NCI-H1048 (cell line): ENCODE results near the gene ATP2B2.

Experiments used
- DNase-seq: peaks from one replicate; lab custom pipeline; 2025; lab: John Stamatoyannopoulos, UW

Gene ATP2B2

DNA sequence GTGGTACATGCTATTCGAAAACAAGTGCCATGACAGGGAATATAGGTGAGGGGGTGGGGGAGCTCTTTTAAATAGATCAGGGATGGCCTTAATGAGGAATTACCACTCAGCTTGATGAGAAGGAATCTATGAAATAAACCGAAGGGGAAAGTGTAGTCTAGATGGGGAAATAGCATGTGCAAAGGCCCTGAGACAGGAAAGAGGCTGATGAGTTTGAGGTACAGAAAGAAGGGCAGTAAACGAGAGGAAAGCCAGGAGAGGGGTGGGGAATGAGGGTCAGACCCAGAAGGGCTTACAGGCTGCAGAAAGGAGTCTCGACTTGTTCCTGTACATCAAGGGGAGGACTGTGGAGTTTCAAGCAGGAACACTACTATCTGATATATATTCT, 12.2 kb downstream of the ATP2B2 start:
- DNase-seq: no peak

DNA sequence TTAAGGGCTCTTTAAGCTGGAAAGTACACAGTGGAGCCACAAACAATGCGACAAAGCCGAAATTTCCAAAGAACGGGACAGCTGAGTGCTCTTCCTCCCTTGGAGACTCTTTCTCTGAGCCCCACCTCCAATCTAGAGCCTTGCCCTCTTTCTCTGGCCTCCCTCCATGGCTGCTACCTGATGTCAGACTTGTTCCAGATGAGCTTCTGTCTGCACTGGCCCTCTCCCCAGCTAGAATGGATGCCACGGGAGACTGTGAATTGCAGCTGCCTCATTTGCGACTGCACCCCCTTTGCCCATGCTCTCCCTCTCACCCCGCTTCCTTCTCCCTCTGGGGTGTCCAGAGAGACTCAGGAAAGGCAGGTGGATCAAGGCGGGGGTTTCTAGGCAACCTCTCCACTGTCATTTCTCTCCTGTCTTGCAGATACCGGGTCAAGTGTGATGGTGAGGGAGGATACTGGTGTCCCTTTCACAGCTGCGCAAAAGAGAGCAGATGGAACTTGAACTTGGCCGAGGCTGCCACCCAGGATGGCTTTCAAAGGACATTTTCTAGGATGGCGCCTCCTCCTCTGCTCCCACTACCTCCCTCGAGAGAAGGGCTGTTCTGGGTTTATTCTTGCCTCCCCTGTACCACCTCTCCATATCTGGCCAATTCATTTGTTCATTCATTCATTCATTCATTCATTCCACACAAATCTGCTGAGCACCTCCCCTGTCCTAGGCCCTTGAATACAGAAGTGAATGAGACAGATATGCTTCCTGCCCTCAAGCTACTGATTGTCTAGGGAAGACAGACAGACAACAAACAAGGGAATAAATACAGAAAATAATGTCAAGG, 12.8 kb downstream of the ATP2B2 start:
- no peak for DNase-seq

DNA sequence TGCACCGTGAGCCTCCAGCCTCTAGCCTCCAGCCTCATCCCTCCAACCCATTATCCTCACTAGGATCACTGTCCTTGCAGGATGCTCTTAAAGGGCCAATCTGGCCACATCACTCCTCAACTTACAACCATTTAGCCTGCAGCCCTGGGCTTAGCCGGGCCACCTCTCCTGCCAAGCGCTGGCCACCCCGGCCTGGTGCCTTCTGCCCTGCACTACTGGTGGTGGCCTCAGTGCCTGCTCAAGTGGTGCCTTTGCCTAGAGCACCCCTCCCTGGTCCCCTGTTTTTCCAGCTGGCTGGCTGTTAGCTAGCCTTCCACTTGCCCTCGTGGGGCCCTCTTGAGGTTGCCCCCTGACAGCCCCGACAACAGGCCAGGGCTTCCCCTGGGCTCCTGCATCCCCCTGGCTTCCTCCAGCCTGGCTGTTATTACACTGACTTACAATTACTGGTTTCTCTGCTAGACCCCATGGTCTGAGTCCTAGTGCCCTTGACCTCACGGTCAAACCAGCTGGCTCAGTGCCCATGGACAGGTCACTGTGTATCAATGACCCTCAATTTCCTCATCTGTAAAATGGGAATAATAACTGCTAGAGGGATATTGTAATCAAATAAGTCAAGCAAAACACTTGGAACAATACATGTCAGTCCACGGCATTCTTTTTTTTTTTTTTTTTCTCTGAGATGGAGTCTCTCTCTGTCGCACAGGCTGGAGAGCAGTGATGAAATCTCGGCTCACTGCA, 15.5 kb downstream of the ATP2B2 start:
- DNase-seq: no peak

DNA sequence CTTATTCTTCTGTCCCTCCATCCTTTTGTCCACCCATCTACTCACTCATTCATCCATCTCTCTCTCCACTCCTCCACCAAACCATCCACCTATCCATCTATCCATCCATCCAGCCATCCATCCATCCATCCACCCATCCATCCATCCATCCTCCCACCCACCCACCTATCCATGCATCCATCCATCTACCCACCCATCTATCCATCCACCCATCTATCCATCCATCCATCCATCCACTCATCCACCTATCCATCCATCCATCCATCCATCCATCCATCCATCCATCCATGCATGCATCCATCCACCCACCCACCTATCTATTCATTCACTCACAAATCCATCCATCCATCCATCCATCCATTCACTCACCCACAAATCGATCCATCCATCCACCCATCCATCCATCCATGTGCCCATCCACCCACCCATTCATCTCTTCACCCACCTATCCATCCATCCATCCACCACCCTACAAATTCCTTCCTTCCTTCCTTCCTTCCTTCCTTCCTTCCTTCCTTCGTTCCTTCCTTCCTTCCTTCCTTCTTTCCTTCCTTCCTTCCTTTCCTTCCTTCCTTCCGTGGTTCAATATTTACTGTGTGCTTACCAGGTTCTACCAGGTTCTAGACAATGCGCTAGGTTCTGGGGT, 17.3 kb downstream of the ATP2B2 start:
- DNase-seq: no peak

DNA sequence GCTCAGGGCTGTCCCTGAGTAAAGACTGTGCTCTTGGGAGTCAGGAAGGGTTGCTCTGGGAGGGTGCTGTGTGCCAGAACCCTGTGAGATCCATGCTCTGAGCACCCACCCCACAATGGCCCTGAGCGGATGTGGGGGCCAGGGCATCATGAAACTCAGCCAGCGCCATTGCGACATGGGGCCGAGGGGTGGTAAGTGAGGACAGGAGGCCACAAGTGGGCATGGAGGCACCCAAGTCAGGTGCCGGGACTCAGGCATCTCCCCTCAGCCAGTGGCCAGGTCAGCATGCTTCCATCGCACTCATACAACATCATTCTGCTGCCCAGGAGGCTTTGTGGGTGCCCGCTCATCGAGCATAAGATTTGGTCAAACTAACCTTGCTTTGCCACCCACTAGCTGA, 19.6 kb downstream of the ATP2B2 start:
- no peak for DNase-seq

DNA sequence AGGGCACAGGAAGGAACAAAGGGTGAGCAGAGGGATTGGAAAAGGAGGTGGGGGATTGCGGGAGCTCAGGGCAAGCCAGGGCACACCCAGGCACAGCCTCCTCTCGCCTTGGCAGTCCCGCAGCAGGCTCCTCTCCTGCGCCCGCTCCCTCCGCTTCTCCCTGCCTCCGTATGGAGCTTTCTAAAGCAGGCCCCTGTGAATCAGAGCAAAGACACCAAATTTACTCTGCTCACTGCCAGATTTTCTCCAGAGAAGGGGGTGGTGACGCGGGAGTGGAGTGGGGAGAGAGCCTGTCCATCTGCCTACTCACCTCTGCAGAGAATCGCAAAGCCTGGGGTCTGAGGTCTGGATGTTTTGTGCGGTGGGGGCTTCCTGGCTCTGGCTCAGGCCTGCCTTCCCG, 20.0 kb downstream of the ATP2B2 start:
- DNase-seq: no peak

DNA sequence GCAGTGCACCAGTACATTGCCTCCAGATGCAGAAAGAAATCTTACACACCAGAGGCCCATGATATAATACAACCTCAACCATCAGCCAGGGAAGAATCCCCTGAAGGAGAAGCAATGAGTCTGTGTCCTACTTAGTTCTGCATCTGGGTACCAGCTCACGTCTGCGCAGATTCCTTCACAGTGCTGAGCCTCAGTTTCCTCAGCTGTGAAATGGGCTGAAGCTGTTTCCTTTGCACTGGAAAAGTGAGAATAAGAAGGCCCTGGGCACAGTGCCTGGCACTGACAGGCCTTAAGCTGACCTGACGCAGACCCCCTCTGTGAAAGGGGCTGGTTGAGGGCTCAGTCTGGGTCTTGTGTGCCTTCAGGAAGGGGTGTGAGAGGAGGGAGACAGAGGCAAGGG, 20.7 kb downstream of the ATP2B2 start:
- DNase-seq: no peak

DNA sequence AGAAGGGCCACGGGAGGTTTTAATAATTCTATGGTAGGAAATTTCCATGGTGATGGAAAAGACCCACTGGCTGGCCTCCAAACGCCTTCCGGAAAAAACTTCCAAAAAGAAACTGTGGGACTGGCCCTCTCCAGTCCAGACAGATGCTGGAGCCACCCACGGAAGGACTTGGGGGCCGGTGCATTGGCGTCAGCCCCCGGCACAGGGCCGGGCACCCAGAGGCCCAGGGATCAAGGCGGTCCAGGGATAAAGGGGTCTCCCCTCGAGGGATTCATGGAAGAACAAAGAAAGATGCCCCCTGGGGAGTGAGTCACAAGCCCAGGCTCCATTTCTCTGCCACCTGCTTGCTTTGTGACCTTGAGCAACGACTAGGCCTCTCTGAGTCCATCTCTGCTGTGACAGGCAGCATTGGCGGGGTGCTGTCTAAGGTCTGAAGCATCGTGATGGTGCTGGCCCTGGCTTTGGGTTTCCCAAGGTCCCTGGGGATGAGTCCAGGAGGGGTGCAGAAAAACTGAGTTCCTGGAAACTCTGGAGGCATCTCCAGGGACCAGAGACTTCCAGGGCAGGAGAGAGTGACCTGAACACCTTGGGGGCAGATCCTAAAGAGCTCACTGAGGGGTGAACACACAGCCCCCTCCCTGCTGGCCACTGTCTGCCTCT, 21.6 kb downstream of the ATP2B2 start:
- no peak for DNase-seq

DNA sequence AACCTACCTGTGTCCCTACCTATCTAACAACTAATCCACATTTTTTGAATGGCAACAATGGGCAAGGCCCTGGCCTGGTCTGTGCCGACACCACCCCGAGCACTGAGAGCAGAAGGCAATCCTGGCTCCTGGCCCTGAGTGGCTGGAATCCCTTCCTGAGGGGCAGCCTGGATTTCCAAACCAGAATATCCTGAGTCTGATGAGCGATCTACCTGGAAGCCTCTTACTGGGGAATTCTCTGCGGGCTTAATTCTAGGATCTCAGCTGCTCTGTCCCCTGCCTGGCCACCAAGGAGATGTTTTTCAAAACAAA, 22.1 kb downstream of the ATP2B2 start:
- no peak for DNase-seq

DNA sequence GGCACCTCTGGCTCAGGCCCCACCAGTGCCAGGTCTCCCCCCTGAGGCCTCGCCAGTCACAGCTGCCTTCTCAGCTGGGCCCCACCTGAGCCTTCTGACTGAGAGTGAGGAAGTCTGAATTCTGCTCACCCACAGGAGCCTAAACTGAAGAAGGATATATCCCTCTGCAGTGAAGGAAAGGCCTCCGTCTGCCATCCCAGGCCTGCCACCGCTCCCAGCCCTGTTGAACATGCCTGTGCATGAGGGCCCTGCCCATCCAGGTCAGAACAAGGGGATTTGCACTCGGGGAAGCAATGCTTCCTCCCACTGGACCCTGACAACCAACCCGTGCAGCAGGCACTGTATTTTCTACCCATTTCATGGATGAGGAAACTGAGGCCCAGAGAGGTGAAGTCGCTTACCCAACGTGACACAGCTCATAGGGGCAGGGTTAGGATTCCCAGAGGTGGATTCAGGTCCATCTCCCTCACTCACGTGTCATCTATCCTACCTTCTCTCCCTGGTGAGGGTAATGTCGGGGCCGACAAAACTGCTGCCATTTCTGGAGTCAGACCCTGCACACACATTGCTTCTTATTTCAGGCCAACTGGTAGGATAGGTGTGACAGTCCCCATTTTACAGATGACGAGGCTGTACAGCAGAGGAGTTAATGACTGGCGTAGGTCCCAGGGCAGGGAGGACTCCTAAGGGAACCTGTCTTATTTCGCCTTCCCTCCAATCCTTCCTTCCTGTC, 22.6 kb downstream of the ATP2B2 start:
- DNase-seq: no peak

DNA sequence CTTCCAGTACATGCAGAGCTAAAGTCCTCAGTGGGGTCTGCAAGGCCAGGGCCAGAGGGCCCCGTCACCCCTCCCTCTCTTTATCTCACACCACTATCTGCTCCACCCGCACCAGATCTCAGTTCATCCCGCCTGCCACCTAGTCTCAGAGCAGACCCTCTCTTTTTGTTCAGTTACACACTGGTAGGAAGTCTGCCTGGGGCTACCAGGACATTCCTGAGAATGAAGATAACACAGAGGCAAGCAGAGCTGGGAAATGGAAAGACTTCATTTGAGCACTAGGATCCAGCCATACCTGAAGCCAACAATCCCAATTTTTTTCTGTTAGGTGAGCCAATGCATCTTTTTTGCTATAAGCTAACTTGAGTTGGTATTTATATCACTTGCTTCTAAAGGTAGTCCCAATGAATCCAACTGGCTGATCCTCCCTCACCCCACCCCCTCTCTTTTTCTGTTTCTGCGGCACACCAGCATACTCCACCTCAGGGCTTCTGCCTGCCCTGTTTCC, 24.5 kb downstream of the ATP2B2 start:
- DNase-seq: no peak

DNA sequence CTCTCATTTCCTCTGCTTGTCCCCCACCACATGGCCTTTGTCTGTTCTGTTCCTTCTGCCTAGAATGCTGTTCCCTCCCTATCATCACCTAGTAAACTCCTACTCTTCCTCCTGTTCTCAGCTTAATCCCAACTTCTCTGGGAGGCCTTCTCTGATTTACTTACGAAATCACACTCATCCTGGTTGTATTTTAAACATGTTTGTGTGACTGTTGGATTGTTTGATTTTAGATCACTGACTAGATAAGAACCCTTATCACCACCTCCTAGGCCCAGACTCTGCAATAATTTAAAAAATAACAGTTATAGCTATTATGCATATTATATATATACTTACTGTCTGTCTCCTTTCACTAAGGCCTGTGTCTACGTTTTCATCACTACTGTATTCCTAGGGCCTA, 26.1 kb downstream of the ATP2B2 start:
- DNase-seq: no peak

DNA sequence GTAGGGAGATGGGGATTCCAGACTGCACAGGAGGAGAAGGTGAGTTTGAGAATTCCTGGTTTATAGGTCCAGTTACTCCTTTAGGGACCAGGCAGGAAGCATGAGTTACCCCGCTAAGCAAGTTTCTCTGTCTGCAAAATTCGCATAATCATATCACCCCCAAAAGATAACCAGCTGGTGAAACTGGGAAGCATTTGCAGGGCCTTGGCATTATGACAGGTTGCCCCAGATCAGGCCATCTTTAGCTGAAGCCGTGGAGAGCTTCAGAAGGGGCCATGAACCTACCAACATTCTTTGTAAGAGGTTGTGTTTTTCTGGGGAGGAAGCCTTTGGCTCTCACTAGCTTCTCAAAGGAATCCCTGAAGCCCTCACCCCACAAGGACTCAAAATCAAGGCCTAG, 29.4 kb downstream of the ATP2B2 start:
- DNase-seq: no peak

DNA sequence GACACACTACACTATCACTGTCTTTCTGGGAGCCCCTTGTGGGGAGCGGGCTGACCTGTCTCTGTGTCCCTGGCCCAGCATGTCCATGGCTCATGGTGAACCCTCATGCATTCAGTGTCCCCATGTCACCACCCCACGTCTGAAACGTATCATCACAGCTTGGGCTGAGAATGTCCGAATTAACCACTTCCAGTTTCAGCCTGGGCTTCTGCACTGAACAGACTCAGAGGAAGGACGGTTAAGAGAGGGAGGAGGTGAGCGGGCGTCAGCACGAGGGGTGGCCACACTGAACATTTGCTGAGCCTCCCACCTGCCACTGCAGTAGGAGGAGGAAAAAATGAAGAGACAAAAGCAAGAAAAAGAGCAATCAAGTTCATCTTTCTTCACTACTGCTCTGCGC, 30.5 kb downstream of the ATP2B2 start:
- DNase-seq: no peak

DNA sequence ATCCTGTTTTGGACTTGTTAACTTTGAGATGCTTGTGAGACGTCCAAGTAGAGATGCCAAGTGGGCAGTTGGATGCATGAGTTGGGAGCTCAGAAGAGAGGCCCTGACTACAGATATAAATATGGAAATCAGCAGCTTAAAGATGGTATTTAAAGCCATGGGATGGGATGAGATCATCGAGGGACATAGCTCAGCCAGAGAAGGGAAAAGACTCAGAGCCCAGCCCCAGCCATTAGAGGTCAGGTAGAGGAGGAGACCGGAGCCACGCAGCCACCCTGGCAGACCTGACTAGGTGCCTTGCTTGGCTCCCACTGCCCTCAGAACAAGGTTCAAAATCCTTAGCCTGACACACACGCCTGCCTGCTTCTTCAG, 31.1 kb downstream of the ATP2B2 start:
- no peak for DNase-seq

DNA sequence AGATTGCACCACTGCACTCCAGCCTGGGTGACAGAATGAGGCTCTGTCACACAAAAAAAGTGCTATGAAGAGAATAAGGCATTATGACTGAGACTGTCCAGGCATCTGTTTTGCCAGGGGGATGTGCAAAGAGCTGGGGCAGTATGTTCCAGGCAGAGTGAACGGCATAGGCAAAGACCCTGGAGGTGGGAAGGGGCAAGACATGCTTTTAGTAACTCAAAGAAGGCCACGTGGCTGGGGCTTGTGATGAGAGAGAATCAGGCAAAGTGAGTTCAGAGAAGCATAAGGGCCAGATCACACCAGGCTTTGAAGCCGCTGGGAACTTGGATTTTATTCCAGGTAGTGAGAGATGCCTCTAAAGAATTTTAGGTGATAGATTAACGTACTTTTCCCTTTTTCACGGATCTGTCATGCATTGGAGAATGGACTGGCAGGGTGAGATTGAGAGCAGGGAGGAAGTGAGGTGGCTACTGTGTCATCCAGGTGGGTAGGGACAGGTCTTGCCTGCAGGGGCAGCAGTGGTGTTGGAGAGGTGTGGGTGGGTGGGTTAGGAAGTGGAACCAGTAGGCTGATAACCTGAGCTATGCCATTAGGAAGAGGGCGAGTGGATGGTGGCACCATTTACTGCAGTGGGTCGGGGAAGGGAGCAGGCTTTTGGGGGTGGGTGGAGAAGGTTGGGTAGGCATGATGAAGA, 31.7 kb downstream of the ATP2B2 start:
- DNase-seq: no peak

DNA sequence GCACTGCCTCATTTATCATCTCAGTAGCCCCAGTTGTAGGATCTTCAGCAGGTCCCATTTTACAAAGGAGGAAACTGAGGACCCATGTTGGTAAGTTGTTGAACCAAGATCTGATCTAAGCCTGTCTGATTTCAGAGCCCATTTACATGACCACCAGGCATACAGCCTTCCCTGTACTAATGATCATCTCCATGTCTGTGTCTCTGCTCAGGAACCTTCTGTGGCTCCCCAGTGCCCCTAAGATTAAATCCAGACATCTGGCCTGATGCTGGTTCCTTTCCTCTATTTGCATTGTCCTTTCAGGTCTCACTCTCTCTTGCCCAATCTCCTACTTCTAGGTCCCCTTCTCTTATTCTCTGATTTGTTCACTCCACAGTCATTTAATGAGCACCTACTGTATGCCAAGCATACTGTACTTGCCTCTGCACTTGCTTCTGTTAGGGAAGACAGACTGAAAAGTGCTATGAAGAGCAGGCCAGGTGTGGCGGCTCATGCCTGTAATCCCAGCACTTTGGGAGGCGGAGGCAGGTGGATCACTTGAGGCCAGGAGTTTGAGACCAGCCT, 32.4 kb downstream of the ATP2B2 start:
- no peak for DNase-seq

DNA sequence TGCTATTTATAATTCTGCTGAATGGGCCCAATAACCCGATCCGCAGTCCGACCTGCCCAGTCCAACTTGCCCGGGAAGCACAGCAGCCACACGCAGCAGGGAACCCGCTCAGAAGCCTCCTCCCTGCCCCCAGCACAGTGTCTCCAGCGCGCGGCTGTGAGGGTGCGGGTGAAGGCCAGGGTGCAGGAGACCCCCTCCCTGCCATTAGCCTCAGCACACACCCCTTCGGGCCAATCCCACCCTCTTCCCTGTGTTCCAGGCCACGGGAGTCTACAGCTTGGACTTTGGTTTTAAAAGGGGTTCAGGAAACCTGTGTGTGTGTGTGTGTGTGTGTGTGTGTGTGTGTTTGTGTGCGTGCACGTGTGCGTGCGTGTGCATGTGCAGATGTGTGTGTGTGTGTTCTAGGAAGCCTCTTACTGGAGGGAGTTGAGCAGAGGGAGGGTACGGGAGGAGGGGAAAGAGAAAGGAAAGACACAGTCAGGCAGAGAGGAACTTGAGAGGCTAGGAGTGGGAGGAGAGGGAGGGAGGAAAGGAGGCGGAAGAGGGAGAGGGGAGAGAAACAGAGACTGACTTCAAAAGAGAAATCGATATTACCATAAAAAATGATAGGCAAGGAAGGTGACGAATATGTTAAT, 34.2 kb downstream of the ATP2B2 start:
- no peak for DNase-seq

DNA sequence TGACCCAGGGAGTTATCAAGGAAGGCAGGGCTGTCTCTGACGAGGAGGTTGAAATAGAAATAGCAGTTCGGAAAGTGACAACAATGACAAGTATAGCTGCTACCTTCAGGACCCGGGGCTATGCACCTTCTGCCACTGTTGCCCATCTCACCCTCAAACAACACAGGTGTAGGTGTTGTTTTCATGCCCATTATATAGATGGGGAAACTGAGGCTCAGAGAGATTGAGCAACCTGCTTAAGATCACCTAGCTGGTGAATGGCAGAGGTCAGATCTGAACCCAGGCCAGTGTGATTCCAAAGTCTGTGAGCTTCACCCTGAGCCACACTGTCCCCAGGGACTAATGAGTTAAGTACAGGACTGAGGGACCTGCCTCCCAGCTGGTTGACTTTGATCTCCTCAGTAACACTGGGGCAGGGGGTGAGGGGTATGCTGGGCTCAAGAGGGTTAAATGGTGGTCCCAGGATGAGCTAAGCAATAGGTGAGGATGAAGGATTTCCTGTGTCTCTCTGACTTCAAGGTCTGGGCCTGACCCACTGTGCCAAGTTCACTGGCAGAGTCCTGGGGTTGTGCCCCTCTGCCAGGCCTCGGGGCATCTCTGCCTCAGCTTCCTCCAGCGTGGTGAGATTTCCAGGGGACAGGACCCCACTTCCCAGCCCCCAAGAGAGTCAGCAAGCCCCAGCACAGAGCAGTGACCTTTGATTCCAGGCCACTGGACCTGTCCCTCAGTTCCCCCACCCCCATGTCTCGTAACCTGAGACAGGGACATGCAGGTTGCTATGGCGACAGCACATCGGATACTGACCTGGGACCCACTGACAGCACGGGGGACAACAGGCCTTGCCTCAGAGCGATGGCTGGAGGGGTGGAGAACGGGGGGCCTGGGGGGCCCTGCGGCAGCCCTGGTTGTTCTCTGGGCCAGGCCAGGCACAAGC, 35.0 kb downstream of the ATP2B2 start:
- DNase-seq: no peak
